ENCODE results near the gene MICAL3. TPM values are rescaled to one million over a fixed set of nuclear protein-coding genes. Genes with fewer than 3 reads are reported as not detected.

The MICAL3 gene
- polyA plus RNA-seq, 1 donor from 2014 or later = 28.1 TPM

- H3K27me3 ChIP-seq (ENCODE audit: insufficient read depth, low read depth, low read length) = no peaks in the 10 kb centered on the region
- no peak overlapping the region for H3K4me3 ChIP-seq (ENCODE audit: low read length)
- H3K9me3 ChIP-seq (ENCODE audit: low read length) = no peaks in the 10 kb centered on the region
- H3K79me2 ChIP-seq (replicated peaks; ENCODE audit: insufficient read depth, low read length) = no peaks in the 10 kb centered on the region
- no peak overlapping the region for H3K27ac ChIP-seq (ENCODE audit: low read length)
- H3K4me2 ChIP-seq (ENCODE audit: low read length) = no peak overlapping the region
- no peaks in the 10 kb centered on the region for H4K20me1 ChIP-seq (ENCODE audit: insufficient read depth)
- H3K9me2 ChIP-seq (ENCODE audit: insufficient read depth, low read length) = no peaks in the 10 kb centered on the region
- H3K9ac ChIP-seq (ENCODE audit: low read length) = no peak overlapping the region
- no peaks in the 10 kb centered on the region for H3F3A ChIP-seq (ENCODE audit: insufficient read depth, low read length, poor library complexity, severe bottlenecking)
- no peak overlapping the region for H2AFZ ChIP-seq (ENCODE audit: low read depth, low read length)
- H3K36me3 ChIP-seq (ENCODE audit: insufficient read depth, low read length) = no peaks in the 10 kb centered on the region
- TF ChIP-seq EZH2 (IDR thresholded peaks at IDR 0.05; ENCODE audit: borderline replicate concordance, insufficient read depth, low read length, poor library complexity, severe bottlenecking) (no peak), MXI1 (conservative IDR thresholded peaks at IDR 0.05; ENCODE audit: poor library complexity, severe bottlenecking) (no peak), RAD21 (conservative IDR thresholded peaks at IDR 0.05) (no peak), SMC3 (conservative IDR thresholded peaks at IDR 0.05; ENCODE audit: poor library complexity) (no peak), TAF1 (IDR thresholded peaks at IDR 0.05; ENCODE audit: low read depth) (no peak), EP300 (conservative IDR thresholded peaks at IDR 0.05; ENCODE audit: poor library complexity, severe bottlenecking) (no peak), POLR2AphosphoS5 (IDR thresholded peaks at IDR 0.05) (no peak), REST (IDR thresholded peaks at IDR 0.05; ENCODE audit: borderline replicate concordance) (no peak), CTCF (IDR thresholded peaks at IDR 0.05; ENCODE audit: poor library complexity, severe bottlenecking) (no peak)
These were observed 84.8 kb downstream of the MICAL3 start for GRCh38 chr22:17939579-17939978.

- H3K9ac ChIP-seq (ENCODE audit: low read length) = no peak overlapping the region
- H2AFZ ChIP-seq (ENCODE audit: low read depth, low read length) = no peak overlapping the region
- no peak overlapping the region for H3K4me2 ChIP-seq (ENCODE audit: low read length)
- H3K27me3 ChIP-seq (ENCODE audit: insufficient read depth, low read depth, low read length) = no peaks in the 10 kb centered on the region
- no peaks in the 10 kb centered on the region for H4K20me1 ChIP-seq (ENCODE audit: insufficient read depth)
- no peaks in the 10 kb centered on the region for H3K79me2 ChIP-seq (replicated peaks; ENCODE audit: insufficient read depth, low read length)
- H3K9me2 ChIP-seq (ENCODE audit: insufficient read depth, low read length) = no peaks in the 10 kb centered on the region
- H3K27ac ChIP-seq (ENCODE audit: low read length) = no peak overlapping the region
- no peaks in the 10 kb centered on the region for H3K36me3 ChIP-seq (ENCODE audit: insufficient read depth, low read length)
- H3F3A ChIP-seq (ENCODE audit: insufficient read depth, low read length, poor library complexity, severe bottlenecking) = no peaks in the 10 kb centered on the region
- no peak overlapping the region for H3K4me3 ChIP-seq (ENCODE audit: low read length)
- H3K9me3 ChIP-seq (ENCODE audit: low read length) = no peaks in the 10 kb centered on the region
- TF ChIP-seq EZH2 (IDR thresholded peaks at IDR 0.05; ENCODE audit: borderline replicate concordance, insufficient read depth, low read length, poor library complexity, severe bottlenecking) (no peak), CTCF (IDR thresholded peaks at IDR 0.05; ENCODE audit: poor library complexity, severe bottlenecking) (no peak), RAD21 (conservative IDR thresholded peaks at IDR 0.05) (no peak), POLR2AphosphoS5 (IDR thresholded peaks at IDR 0.05) (no peak), MXI1 (conservative IDR thresholded peaks at IDR 0.05; ENCODE audit: poor library complexity, severe bottlenecking) (no peak), SMC3 (conservative IDR thresholded peaks at IDR 0.05; ENCODE audit: poor library complexity) (no peak), REST (IDR thresholded peaks at IDR 0.05; ENCODE audit: borderline replicate concordance) (no peak)
These were observed 85.3 kb downstream of the MICAL3 start for GRCh38 chr22:17939011-17939410.

Data from neural cell (in vitro differentiated cells).